HG03571 (cell line): ENCODE results near the gene PSMB4.
"Not testable (repeated sequence)": the region's sequence is repeated elsewhere in the genome, so short reads cannot be mapped to it uniquely, and the experiment has no call there.

Experiments
- ATAC-seq: cut with Tn5 transposase; IDR thresholded peaks from one replicate; pipeline ENCODE4 v1.9.1; 2021; ENCODE audit not compliant: unreplicated experiment

The PSMB4 gene

GRCh38 chr1:151386002-151386401, 13.4 kb upstream of the PSMB4 start:
- ATAC-seq = no peak

- not testable (repeated sequence) for ATAC-seq
Measured at GRCh38 chr1:151390221-151391078, 8.9 kb upstream of the PSMB4 start.

GRCh38 chr1:151391079-151391563, 8.3 kb upstream of the PSMB4 start:
- no peak for ATAC-seq

- no peak for ATAC-seq
Measured at GRCh38 chr1:151393583-151393982, 5.8 kb upstream of the PSMB4 start.

GRCh38 chr1:151396265-151396664, 3.1 kb upstream of the PSMB4 start:
- ATAC-seq = not testable (repeated sequence)

GRCh38 chr1:151401125-151401788, 1.9 kb downstream of the PSMB4 start:
- ATAC-seq = no peak

DNA sequence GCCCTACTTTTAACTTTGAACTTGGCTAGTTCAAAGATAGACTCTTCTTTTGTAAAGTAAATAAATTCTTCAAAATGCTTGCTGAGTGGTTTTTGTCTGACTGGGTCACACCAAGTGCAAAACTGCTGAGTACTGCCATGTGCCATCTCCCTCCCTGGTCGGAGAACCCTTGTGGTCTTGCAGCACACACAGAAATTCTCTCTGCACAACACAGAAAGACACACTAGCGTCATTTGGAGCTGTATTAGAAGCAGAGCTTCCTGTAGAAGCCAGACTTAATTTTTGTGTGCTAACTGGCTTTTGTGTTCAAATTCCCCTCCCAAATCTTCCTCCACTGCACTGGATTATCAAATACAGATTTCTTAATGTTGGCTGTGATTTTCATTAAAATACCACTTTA, 2.5 kb downstream of the PSMB4 start:
- no peak for ATAC-seq

DNA sequence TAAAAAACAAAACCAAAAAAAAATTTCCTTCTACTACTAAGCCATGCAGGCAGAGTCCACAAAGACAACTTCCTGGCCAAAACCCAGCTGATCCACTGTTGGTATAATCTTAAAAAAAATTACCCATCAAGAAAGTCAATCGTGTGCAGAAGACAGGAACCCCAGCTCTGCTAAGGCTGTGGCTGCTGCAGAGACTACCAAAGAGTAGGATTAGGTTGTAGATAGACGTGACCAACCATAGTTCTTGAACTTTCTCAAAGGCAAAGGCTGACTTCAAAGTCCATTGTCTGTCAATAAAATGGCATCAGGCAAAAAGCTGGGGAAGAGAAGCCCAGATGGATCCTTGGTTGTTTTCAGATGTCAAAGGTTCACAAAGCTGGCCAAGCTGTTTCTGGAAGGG, 3.4 kb downstream of the PSMB4 start:
- no peak for ATAC-seq

DNA sequence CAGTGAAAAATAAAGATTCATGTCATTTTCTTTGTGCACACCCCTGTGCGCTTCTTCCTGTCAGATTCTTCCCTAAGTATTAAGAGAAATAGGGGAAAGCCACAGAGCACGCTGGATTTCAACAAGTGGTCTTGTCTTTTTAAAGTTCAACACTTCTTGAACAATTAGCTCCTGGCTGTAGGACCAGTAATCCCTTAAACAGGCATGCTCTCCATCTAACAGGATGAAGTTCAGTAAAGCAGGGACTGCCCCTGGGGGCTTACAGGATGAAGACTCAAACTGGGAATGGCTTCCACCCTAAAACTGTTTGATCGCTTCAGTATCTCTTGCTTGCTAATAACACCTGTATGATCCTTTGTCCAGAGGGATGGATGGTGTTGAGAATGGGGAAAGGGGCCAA, 4.2 kb downstream of the PSMB4 start:
- ATAC-seq = no peak

GRCh38 chr1:151405187-151405951, 6.0 kb downstream of the PSMB4 start:
- ATAC-seq = no peak

GRCh38 chr1:151406176-151406575, 6.8 kb downstream of the PSMB4 start:
- no peak for ATAC-seq

DNA sequence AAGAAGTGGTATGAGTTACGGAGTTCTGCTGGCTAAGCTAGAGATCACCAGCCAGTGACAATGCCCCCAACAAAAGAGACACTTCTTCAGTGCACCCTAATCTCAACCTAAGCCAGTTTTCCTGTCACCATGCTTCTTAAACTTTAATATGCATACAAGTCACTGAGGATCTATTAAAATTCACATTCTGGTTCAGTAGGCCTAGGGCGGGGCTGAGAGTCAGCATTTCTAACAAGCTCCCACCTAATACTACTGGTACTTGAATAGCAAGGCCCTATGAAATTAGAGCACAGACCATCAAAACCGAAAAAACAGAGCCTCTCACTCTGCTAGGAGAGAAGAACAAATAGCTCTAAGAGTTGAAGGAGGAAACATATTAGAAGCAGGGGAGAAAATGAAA, 7.9 kb downstream of the PSMB4 start:
- no peak for ATAC-seq

- ATAC-seq = no peak
Measured at GRCh38 chr1:151408891-151409290, 9.5 kb downstream of the PSMB4 start.

GRCh38 chr1:151411884-151412283, 12.5 kb downstream of the PSMB4 start:
- ATAC-seq = no peak

- no peak for ATAC-seq
Measured at GRCh38 chr1:151416231-151416630, 16.9 kb downstream of the PSMB4 start.

- no peak for ATAC-seq
Measured at GRCh38 chr1:151418081-151418480, 18.7 kb downstream of the PSMB4 start.

- ATAC-seq = no peak
Measured at GRCh38 chr1:151419819-151420218, 20.4 kb downstream of the PSMB4 start.

GRCh38 chr1:151425103-151425502, 25.7 kb downstream of the PSMB4 start:
- ATAC-seq = no peak

- ATAC-seq = no peak
Measured at GRCh38 chr1:151428068-151428467, 28.7 kb downstream of the PSMB4 start.

GRCh38 chr1:151433827-151434226, 34.5 kb downstream of the PSMB4 start:
- not testable (repeated sequence) for ATAC-seq

GRCh38 chr1:151435174-151435573, 35.8 kb downstream of the PSMB4 start:
- ATAC-seq = no peak
